OCI-LY1 (cell line): Measurements from ENCODE around the gene STK38.

Experiments used
- CTCF ChIP-seq: fragments of 200-600 bp; sonication (generic), shearing (Covaris generic); IDR thresholded peaks from 2 replicates; pipeline ENCODE4 v1.5.1; 2017; ENCODE audit warnings: mild to moderate bottlenecking, antibody characterized with exemption, low read length, moderate library complexity, mixed read lengths
- EZH2 ChIP-seq: fragments of 200-600 bp; sonication (generic), shearing (Covaris generic); IDR thresholded peaks from 2 replicates; pipeline ENCODE4 v1.8.0; 2017; ENCODE audit warnings: borderline replicate concordance, mixed run types, mild to moderate bottlenecking, antibody characterized with exemption, low read length, moderate library complexity, mixed read lengths

GRCh38 chr6:36586606-36587005, 39.3 kb upstream of the STK38 start:
- TF ChIP-seq CTCF (no peak), EZH2 (no peak)
